ENCODE measurements around the gene LRP5.

LRP5 gene

DNA sequence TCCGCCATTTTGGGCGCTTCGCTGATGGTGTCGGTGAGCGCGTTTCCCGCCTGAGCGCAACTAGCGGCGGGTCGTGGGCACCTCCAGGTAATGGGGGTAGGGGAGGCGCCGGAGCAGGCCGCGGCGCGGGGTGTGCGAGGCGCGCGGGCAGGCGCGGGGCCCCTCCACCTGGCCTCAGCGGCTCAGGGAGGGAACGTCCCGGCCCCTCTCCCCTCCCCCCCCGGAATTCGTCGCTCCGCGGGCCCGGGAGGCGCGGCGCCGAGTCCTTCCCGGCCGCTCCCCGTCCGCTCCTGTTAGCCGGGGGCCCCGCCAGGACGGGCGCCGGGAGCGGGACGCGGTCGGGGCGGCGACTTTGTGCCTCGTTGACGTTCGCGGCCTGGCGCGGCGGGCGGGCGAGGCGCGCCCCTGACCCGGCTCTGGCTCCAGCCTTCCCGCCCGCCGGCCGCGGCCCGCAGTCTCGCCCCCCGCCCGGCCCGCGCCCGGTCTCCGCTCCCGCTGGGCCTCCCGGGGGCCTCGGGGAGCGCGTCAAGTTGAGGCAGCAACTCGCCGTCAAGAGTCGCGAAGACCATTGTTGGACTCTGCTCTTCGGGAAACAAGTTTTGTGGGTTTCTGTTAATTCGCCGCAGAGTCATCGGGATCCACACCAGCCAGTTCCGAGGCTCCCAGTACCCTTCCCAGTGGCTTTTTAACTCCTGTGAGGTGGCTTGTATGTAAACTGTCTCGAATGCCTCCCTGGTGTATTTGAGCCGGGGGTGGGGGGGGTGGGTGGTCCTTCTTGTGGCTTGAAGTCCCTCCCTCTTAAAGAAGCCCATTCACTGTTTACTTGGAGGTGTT is 148.6 kb downstream of the LRP5 start, which contains the start of gene PPP6R3:
Gene PPP6R3 (plus strand): TSS at position 12 of the 834 bp plus-strand sequence. CDS start 76,913 bp downstream, outside the sequence.
- H3K4me1 ChIP-seq (ENCODE audit: control insufficient read depth in 1 of 2, insufficient read depth in 1 of 2, low read depth in 1 of 2, low read length in 1 of 2), result peaks cover 24 to 33% of the 10 kb centered on the region in 2 experiments
- H3K27me3 ChIP-seq, result no peaks in the 10 kb centered on the region

DNA sequence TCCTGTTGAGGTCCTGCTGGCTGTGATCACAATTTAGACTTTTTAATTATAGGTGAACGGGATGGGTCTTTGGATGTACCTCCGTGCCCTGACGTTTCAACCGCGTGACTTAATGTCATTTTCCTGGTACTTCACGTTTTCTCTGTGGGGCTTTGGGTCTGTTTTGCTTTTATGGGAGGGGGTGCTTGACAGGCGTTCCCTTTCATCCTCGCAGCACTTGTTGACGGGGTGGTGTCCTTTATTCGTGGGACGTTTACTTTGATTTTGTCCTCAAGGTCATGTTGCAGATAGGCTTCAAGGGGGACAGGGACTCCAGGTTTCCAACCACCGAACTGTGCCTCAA is 149.2 kb downstream of the LRP5 start:
- Histone ChIP-seq H3K36me3 (peaks cover 4% of the 10 kb centered on the region), H3K4me3 (ENCODE audit: low read depth in 1 of 2, low read length in 1 of 2) (peak overlapping the region; percentile 86 to 94), H3K4me1 (ENCODE audit: control insufficient read depth in 1 of 2, insufficient read depth in 1 of 2, low read depth in 1 of 2, low read length in 1 of 2) (peaks cover 24 to 33% of the 10 kb centered on the region in 2 experiments), H3K27ac (peak overlapping the region; percentile 98), H3K9me3 (no peaks in the 10 kb centered on the region), H3K27me3 (no peaks in the 10 kb centered on the region)
- TF ChIP-seq, protein P1, sequence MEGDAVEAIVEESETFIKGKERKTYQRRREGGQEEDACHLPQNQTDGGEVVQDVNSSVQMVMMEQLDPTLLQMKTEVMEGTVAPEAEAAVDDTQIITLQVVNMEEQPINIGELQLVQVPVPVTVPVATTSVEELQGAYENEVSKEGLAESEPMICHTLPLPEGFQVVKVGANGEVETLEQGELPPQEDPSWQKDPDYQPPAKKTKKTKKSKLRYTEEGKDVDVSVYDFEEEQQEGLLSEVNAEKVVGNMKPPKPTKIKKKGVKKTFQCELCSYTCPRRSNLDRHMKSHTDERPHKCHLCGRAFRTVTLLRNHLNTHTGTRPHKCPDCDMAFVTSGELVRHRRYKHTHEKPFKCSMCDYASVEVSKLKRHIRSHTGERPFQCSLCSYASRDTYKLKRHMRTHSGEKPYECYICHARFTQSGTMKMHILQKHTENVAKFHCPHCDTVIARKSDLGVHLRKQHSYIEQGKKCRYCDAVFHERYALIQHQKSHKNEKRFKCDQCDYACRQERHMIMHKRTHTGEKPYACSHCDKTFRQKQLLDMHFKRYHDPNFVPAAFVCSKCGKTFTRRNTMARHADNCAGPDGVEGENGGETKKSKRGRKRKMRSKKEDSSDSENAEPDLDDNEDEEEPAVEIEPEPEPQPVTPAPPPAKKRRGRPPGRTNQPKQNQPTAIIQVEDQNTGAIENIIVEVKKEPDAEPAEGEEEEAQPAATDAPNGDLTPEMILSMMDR (IDR thresholded peaks at IDR 0.05), result no peak

More for the DNA sequence above, 148.6 kb downstream of the LRP5 start, which contains the start of gene PPP6R3:
- peak within 1 kb of the TSS; percentile 86 to 94 for H3K4me3 ChIP-seq (ENCODE audit: low read depth in 1 of 2, low read length in 1 of 2)
- H3K27ac ChIP-seq, result peak within 1 kb of the TSS; percentile 98
- TF ChIP-seq, protein P1 (IDR thresholded peaks at IDR 0.05), result no peak
- H3K9me3 ChIP-seq, result no peaks in the 10 kb centered on the region
- H3K36me3 ChIP-seq, result peaks cover 4% of the 10 kb centered on the region

DNA sequence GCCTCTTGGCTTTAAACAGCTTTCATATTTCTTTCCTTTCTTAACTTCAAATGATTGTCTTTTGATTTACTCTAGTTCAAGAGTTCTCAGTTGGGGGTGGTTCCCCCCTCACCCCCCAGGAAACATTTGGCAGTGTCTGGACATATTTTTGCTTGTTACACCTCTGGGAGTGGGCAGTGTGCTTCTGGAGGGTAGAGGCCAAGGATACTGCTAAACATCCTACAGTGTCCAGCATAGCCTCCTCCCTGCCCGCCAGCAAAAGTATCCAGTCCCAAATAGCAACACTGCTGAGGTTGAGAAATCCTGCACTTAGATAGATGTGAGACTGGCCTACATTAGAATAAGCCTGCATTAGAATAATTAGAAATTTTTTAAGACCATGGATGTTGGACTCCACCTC is 151.3 kb downstream of the LRP5 start:
- Histone ChIP-seq H3K4me1 (ENCODE audit: control insufficient read depth in 1 of 2, insufficient read depth in 1 of 2, low read depth in 1 of 2, low read length in 1 of 2) (peaks cover 32 to 42% of the 10 kb centered on the region in 2 experiments), H3K4me3 (ENCODE audit: low read depth in 1 of 2, low read length in 1 of 2) (no peak overlapping the region)

DNA sequence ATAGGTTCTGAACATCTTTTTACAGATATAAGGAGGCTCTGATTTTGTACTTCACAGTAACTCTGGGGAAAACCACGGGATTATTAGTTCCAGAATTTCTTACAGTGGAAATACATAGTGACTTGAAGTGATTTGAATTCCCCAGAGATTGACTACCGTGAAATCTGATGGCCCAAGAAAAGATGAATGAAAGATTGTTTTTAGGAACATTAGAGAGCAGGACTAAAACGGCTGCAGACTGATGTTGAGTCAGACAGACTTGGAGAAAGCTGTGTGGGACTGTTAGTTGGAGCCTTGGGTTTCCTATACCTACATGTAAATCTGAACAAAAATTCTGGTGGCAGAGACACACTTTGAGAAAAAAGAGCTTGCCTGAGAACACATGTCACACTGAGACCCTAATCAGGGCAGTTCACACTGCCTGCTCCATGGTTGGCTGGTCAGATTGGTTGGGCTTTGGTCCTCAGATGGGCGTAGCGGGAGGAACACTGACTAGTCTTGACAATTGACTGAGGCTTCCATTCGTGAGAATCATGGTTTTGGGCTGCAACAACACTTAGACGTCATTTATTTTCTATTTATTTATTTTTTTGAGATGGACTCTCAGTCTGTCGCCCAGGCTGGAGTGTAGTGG is 154.9 kb downstream of the LRP5 start:
- Histone ChIP-seq H3K27ac (no peak overlapping the region), H3K4me3 (ENCODE audit: low read depth in 1 of 2, low read length in 1 of 2) (no peak overlapping the region), H3K36me3 (peaks cover 4% of the 10 kb centered on the region), H3K27me3 (no peaks in the 10 kb centered on the region), H3K4me1 (ENCODE audit: control insufficient read depth in 1 of 2, insufficient read depth in 1 of 2, low read depth in 1 of 2, low read length in 1 of 2) (peaks cover 49 to 58% of the 10 kb centered on the region in 2 experiments), H3K9me3 (no peaks in the 10 kb centered on the region)
- TF ChIP-seq, protein P1 (IDR thresholded peaks at IDR 0.05), result no peak

More for the DNA sequence above, 151.3 kb downstream of the LRP5 start:
- peaks cover 4% of the 10 kb centered on the region for H3K36me3 ChIP-seq
- no peak overlapping the region for H3K27ac ChIP-seq
- TF ChIP-seq, protein P1 (IDR thresholded peaks at IDR 0.05), result no peak
- H3K27me3 ChIP-seq, result no peaks in the 10 kb centered on the region
- no peaks in the 10 kb centered on the region for H3K9me3 ChIP-seq

DNA sequence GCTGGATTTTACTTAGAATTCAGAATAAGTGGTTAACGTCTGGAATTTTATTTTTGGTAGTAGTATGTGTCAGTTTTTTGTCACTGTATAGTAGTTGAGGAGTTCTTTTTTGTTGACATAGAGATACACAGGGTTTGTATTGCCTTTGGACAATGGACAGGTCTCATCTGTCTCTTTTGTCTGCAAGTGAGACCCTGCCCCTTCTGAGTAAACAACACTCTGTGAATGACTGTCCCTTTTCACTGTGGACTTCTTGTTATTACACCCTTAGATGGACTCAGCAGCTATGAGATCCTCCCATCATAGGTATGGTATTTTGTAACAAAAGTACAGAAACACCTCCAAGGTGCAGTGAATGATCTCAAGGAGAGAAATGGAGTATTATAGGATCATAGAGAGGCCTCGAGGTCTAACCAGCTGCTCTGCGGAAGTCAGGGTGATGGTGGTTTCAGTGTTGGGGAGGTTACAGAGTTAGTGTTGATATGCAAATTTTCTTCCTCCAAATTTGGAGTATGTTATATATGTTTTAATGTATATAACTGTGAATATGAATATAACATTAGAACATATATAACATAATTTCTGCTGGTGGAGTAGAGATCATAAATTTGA is 155.9 kb downstream of the LRP5 start:
- Histone ChIP-seq H3K27ac (no peak overlapping the region), H3K4me3 (ENCODE audit: low read depth in 1 of 2, low read length in 1 of 2) (no peak overlapping the region), H3K27me3 (no peaks in the 10 kb centered on the region), H3K36me3 (no peaks in the 10 kb centered on the region), H3K9me3 (no peaks in the 10 kb centered on the region), H3K4me1 (ENCODE audit: control insufficient read depth in 1 of 2, insufficient read depth in 1 of 2, low read depth in 1 of 2, low read length in 1 of 2) (peaks cover 44 to 54% of the 10 kb centered on the region in 2 experiments)
- TF ChIP-seq, protein P1 (IDR thresholded peaks at IDR 0.05), result no peak
